Breast epithelium (tissue), 3 donors: ENCODE measurements around the gene B4GAT1.

ENCODE experiments used
- CTCF ChIP-seq, 3 donors: fragments of 450-650 bp; IDR thresholded peaks; one replicate each; pipeline ENCODE4 v1.5.1; 2016 to 2017; ENCODE audit warnings: antibody characterized with exemption in 3 of 3, mild to moderate bottlenecking in 3 of 3, moderate library complexity in 3 of 3
- POLR2A ChIP-seq: fragments of 450-650 bp; IDR thresholded peaks from one replicate; pipeline ENCODE4 v1.6.1; 2016; ENCODE audit warnings: antibody characterized with exemption, mild to moderate bottlenecking, moderate library complexity
- POLR2AphosphoS5 ChIP-seq, 3 donors: sonication (generic); formaldehyde crosslinking; IDR thresholded peaks; one replicate each; pipeline ENCODE4 v1.6.1; 2017; ENCODE audit warnings: antibody characterized with exemption in 3 of 3

GRCh38 chr11:66340596-66341501 is 6.6 kb downstream of the B4GAT1 start:
- TF ChIP-seq CTCF (IDR thresholded peaks at IDR 0.05) (no peak), POLR2A (no peak), POLR2AphosphoS5 (IDR thresholded peaks at IDR 0.05) (no peak)
